Kidney glomerular epithelial cell (primary cell): Measurements from ENCODE around the gene PWWP2B.

ENCODE experiments used
- DNase-seq: peaks from one replicate; lab custom pipeline; 2025; lab: John Stamatoyannopoulos, UW

Gene PWWP2B

DNA sequence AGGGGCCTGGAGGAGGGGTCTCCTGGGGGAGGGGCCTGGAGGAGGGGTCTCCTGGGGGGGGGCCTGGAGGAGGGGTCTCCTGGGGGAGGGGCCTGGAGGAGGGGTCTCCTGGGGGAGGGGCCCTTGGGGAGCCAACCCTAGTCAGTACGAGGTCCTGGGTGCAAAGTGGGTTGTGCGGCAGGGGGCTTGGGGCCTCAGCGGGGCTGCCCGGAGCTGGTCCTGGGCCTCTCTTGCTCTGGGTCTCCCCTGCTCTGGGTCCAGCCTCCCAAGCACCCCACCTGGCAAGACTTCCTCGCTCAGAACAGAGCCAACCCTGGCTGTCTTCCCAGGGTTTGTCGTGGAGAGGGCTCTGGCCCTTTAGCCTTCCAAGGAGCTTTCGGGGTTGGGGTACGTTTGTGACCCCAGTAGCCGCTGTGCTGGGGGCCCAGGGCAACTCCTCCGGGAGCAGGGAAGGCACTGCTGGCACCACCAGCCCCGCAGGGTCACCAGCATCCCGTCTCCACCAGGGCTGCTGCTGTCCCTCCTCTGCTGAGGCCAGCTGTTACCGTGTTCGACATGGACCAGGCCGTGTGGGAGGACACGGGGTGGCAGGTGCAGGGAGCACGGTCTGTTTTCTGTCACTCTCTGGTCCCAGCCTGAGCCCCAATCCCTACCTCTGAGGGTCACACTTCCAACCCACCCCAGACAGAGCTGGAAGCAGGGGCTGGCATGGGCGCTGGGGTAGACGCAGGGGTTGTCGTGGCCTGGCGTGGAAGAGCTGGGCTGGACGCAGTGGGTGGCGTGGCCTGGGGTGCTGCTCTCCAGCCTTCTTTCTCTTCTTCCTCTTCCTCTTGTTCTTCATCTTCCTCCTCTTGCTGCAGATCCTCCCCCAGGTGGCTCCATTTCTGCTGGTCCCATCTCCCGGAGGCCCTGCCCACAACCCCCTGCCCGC, 22.8 kb downstream of the PWWP2B start:
- DNase-seq = no peak

DNA sequence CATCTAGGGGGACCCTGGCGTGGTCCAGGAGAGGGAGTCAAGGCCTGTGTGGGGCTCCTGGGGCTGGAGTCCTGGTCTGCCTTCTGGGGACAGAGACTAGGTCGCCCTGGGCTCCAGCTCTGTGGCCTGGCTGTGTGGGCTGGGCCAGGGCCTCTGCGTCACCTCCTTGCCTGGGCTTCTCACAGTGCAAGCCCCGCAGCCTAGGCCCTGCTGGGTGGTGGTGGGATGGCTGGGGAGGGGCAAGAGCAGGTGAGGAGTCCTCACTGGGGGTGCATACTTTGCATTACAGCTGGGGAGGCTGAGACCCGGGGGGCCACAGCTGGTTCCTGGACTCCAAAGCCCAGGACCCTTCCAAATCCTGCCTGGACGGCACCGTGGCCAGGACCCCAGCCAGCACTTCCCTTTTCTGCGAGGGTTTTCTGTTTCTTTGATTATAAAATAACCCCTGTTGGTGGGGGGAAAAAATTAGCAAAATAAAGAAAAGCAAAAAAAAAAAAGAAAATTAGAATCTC, 23.5 kb downstream of the PWWP2B start:
- DNase-seq = no peak

DNA sequence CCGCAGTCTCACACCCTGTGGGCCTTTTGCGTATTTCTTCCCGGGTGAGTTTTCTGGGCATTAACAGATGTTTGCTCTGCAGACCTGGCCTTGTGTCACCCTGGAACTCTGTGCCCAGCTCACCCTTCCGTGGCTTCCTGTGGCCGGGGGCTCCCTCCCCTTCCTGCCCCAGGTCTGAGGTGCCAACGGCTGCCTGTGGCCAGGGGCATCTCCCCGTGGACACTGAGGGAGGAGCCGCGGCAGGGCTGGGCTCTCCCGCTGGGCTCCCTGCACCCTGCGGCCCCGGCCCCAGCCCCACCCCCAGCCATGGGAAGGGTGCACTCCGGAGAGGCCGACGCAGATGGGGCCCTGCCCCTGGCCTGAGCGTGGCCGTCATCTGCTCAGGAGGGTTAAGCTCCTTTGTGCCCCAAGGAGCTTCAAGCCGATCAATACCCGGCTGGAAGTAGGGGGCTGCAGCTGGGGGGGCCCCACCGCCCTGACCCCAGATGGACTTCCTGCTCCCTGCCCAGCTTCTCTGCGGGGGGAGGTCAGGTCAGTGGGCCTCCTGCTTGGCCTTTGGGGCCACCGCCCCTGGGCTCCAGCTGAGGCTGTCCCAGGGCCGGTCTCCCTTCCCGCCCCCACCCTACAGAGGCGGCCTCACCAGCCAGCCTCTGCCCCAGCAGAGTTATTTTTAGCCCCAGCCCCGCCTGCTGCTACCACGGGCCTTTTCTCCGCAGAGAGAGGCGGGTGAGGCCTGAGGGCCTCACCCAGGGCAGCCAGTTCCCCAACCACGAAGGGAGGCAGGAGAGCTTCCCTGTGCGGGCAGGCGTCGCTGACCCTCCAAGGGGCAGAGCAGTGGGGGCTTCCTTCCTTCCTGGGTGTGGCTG, 24.2 kb downstream of the PWWP2B start:
- no peak for DNase-seq

DNA sequence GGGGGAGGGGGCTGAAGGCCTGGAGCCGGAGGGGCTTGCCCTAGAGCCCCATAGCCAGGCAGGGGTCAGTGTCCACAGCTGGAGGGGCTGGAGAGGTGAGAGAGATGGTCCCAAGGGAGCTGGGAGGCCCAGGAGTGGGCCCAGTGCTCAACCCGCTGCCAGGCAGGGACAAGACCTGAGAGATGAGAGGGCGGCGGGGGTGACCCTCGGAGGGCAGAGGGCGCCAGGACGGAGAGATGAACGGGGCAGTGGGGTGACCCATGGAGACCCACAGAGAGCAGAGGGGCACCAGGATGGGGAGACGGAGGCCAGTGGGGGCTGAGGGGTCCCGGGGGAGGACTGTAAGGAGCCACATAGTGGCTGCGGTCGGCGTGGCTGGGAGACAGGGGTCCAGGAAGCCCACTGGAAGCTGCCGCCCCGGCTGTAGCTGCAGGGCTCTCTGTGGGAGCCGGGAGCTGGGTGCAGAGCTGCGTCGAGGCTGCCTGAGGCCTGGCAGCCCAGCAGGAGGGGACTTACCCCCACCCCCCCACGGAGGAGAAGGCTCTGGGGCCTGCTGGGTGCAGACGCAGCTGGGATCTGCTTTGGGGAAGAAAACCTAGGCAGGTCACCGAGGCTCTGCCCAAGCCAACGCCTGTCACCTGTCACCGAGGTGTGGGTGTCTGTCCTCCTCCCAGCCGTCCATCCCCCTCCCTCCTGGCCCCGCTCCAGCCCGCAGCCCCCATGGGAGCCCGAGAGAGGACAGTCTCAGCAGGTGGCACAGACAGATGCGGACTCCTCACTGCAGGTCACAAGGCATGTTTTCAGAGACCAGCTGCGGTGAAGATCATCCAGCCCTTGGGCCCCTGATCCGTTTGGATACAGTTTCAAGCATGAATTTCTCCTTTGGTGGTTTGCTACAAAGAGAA, 25.1 kb downstream of the PWWP2B start:
- no peak for DNase-seq

- DNase-seq = no peak
Observed at GRCh38 chr10:132422903-132423825, 26.2 kb downstream of the PWWP2B start.

- DNase-seq = no peak
Observed at GRCh38 chr10:132423966-132424861, 27.2 kb downstream of the PWWP2B start.

DNA sequence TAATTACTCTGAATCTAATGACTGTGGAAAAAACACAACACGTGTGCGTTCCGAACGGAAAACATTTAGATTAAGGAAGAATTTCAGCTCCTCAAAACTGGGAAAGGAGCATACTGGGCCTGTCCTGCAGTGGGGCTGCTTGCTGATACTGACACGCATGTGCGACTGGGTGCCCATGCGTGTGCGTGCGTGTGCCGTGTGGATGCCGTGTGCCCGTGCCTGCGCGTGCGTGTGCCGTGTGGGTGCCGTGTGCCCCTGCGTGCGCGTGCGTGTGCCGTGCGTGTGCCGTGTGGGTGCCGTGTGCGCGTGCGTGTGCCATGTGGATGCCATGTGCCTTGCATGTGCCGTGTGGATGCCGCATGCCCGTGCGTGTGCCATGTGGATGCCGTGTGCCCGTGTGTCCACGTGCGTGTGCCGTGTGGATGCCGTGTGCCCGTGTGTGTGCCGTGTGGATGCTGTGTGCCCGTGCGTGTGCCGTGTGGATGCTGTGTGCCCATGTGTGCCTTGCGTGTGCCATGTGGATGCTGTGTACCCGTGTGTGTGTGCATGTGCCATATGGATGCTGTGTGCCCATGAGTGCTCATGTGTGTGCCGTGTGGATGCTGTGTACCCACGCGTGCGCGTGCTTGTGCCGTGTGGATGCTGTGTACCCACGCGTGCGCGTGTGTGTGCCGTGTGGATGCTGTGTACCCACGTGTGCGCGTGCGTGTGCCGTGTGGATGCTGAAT, 28.2 kb downstream of the PWWP2B start:
- no peak for DNase-seq

GRCh38 chr10:132425757-132426155, 28.8 kb downstream of the PWWP2B start:
- no peak for DNase-seq

GRCh38 chr10:132427006-132427771, 30.2 kb downstream of the PWWP2B start:
- DNase-seq = no peak

DNA sequence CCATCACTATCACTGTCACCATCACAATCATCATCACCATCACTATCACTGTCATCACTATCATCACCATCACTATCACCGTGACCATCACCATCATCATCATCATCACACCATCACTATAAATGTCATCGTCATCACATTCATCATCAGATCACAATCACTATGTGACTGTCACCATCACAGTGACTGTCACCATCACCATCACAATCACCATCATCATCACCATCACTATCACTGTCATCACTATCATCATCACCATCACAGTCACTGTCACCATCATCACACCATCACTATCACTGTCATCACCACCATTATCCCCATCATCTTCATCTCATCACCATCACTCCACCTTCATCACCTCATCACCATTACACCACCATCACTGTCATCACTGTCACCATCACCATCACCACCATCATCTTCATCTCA, 31.0 kb downstream of the PWWP2B start:
- no peak for DNase-seq

DNA sequence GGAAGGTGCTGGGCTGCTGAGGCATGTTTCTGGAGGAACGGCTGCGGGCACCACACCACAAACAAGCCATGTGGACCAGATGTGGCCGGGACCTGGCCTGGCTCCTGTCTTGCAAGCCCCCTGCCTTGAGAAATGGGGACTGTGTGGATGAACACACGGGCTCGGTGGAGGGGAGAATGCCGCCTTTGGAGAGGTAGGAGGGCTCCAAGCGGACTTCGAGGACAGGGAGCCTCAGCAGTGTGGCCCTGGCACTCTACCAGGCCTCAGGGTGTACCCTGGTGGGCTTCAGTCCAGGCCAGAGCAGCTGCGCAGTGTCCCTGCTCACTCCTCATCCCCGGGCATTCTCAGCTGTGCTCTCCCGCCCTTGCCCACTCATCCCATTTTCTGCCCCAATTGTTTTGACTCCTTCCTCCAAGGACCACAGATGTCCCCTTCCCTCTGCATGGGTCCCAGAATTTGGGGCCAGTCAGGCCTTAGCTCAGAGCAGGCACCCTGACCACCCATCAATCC, 31.5 kb downstream of the PWWP2B start:
- DNase-seq = no peak

DNA sequence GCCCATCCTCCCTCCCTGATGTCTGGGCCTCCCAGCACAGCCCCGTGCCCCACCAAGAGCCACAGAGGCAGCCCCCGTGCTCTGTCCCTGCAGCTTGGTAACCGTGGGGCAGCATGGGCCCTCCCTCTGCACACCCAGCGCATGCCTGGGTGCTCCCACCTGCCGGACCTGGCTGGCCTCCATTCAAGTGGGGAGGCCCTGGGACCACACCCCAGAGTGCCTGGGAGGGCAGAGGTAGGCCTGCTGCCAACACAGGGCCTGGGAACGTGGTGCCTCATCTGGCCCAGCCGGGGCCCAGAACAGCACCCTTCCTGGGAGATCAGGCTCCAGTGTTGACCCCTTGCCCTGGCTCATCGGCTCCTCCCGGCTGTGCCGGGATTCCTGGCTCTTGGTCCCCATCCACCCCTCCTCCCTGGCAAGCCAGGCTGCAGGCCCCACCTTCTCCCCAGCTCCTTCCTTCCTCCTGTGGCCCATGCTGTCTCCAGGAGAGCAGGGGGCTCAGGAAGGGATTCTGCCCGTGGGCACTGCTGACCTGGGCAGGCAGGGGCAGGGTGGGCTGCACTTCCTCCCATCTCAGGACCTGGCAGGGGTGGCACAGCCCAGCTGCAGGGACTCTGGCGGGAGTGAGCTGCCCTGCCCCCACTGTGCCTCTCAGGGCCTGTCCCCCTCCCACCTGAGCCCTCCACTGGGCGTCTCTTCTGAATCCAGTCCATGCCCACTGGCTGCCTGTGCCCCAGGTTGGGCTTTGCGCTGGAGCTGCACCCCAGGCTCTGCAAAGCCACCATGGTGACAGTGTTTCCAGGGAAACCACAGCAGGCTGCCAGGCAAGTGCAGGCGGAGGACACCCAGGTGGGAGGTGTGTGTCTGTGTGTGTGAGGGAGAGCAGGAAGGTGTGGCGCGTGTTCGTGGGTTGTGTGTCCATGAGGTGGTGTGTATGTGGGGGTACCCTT, 32.6 kb downstream of the PWWP2B start:
- DNase-seq = no peak

DNA sequence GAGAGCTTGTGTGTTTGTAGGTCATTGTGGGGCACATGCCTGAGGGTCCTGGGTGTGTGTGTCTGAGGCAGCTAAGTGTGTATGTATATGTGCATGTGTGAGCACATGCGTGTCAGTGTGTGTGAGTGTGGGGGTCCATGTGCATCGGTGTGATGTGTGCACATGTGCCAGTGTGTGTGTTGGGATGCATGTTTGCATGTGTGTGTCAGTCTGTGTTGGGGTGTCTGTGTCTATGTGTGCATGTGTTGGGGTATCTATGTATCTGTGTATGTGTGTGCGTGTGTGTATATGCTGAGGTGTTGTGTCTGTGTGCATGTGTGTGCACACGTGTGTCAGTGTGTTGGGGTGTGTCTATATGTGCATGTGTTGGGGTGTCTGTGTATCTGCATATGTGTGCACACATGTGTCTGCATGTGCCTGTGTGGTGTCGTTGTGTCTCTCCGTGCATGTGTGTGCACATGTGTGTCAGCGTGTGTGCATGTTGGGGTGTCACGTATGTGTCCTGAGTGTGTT, 33.3 kb downstream of the PWWP2B start:
- no peak for DNase-seq

GRCh38 chr10:132430861-132431271, 33.9 kb downstream of the PWWP2B start:
- no peak for DNase-seq

DNA sequence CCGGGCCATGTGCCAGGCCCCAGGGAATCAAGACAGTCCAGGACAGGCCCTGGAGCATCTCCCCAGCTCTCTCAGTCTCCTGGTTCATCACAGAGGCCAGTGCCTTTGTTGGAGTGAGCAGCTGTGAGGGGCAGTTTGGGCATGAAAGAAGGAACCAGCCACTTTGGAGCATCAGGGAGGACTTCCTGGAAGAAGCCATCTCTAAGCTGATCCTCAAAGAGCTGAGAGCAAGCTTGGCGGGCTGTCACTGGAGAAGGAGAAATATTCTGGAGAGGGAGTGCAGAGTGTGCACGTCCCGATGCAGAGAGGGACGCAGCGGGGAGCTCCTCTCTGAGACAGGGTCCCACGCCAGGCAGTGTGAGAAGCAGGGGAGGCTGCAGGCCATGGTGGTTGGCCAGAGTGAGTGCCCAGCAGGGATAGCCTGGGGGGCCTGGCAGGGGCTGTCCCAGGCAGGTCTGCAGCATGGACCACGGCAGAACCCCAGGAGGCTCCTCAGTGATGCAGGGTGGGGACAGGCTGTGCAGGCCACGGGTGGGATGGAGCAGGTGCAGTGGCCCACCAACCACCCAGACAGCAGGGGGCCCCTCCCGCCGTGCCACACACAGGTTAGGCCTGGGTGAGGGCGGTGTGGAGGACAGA, 34.7 kb downstream of the PWWP2B start:
- no peak for DNase-seq

DNA sequence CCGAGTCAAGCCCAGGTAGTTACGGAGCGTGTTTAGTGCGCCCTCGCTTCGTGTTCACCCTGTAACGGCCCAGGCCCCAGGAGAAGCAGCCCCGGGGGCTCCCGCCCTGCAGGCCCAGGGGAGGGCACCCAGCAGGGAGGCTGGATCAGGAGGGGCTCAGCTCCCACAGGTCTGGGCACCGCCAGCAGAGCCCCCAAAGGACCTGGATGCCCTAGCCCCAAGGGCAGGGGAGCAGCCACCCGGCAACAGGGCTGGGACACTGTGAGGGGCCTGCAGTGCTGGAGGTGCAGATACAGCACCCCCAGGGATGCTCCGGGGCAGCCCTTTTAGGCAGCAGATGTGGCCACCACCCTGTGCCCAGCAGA, 35.2 kb downstream of the PWWP2B start:
- DNase-seq = no peak
